GM19438 (cell line): ENCODE measurements around the gene PTS.

Experiments used
- ATAC-seq: cut with Tn5 transposase; IDR thresholded peaks from one replicate; pipeline ENCODE4 v1.9.1; 2021; ENCODE audit warnings: low read depth; ENCODE audit not compliant: unreplicated experiment

Gene PTS

GRCh38 chr11:112260490-112260889, 34.3 kb downstream of the PTS start, which contains the start of gene PLET1:
Gene PLET1, minus strand, starts transcription at chr11:112260860. Its CDS starts 271 bp downstream, at chr11:112260589.
- no peak for ATAC-seq

- ATAC-seq: no peak
Measured at GRCh38 chr11:112265659-112266409, 39.6 kb downstream of the PTS start.

GRCh38 chr11:112266410-112266778, 40.2 kb downstream of the PTS start:
- ATAC-seq: no peak

GRCh38 chr11:112267188-112267591, 41.0 kb downstream of the PTS start:
- no peak for ATAC-seq

- ATAC-seq: no peak
Measured at GRCh38 chr11:112268406-112268805, 42.2 kb downstream of the PTS start.

- no peak for ATAC-seq
Measured at GRCh38 chr11:112269139-112269538, 42.9 kb downstream of the PTS start.

- no peak for ATAC-seq
Measured at GRCh38 chr11:112270551-112271180, 44.4 kb downstream of the PTS start.

- no peak for ATAC-seq
Measured at GRCh38 chr11:112271242-112271641, 45.0 kb downstream of the PTS start.

- ATAC-seq: no peak
Measured at GRCh38 chr11:112273066-112273465, 46.8 kb downstream of the PTS start.

GRCh38 chr11:112274007-112274783, 48.0 kb downstream of the PTS start:
- no peak for ATAC-seq

- ATAC-seq: no peak
Measured at GRCh38 chr11:112277029-112277428, 50.8 kb downstream of the PTS start.

- no peak for ATAC-seq
Measured at GRCh38 chr11:112277941-112278340, 51.7 kb downstream of the PTS start.

GRCh38 chr11:112278803-112279202, 52.6 kb downstream of the PTS start:
- ATAC-seq: no peak

- ATAC-seq: peak; percentile 75
Measured at GRCh38 chr11:112279901-112280267, 53.7 kb downstream of the PTS start.

- peak; percentile 60 for ATAC-seq
Measured at GRCh38 chr11:112280268-112281126, 54.3 kb downstream of the PTS start.

GRCh38 chr11:112281726-112282125, 55.5 kb downstream of the PTS start:
- no peak for ATAC-seq
